NCI-H510A (cell line): ENCODE data around the gene CLASP1.
"Not testable (repeated sequence)": the region's sequence is repeated elsewhere in the genome, so short reads cannot be mapped to it uniquely, and the experiment has no call there.

Experiments
- DNase-seq: peaks from one replicate; lab custom pipeline; 2025; lab: John Stamatoyannopoulos, UW

The CLASP1 gene

DNA sequence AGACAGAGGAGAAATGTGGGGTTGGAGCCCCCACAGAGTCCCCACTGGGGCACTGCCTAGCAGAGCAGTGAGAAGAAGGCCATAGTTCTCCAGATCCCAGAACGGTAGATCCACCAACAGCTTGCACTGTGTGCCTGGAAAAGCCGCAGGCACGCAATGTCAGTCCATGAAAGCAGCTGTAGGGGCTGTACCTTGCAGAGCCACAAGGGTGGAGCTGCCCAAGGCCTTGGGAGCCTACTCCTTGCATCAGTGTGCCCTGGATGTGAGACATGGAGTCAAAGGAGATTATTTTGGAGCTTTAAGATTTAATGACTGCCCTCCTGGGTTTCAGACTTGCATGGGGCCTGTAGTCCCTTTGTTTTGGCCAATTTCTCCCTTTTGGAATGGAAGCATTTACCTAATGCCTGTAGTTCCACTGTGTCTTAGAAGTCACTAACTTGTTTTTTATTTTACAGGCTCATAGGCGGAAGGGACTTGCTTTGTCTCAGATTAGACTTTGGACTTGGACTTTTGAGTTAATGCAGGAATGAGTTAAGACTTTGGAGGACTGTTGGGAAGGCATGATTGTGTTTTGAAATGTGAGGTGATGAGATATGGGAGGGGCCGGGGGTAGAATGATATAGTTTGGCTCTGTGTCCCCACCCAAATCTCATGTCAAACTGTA lies 274.7 kb downstream of the CLASP1 start:
- not testable (repeated sequence) for DNase-seq

DNA sequence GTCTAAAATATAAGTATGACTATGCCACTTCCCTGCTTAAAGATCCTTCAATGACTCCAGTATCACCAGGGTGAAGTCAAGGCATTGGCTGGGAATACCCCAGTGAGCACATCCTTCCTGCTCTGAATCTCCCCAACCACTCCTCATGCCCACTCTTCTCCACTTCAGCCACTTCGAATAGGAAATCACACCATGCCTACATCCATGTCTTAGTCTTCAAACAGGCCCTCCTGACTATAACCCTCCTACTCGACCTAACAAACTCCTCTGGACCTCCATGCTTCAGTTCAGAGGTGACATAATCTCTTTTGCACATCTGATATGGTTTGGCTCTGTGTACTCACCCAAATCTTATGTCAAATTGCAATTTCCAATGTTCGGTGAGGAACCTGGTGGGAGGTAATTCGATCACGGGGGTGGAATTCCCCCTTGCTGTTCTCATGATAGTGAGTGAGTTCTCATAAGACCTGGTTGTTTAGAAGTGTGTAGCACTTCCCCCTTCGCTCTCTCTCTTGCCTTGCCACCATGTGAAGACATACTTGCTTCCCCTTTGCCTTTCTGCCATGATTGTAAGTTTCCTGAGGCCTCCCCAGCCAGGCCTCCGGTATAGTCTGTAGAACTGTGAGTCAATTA lies 276.4 kb downstream of the CLASP1 start:
- no peak for DNase-seq

DNA sequence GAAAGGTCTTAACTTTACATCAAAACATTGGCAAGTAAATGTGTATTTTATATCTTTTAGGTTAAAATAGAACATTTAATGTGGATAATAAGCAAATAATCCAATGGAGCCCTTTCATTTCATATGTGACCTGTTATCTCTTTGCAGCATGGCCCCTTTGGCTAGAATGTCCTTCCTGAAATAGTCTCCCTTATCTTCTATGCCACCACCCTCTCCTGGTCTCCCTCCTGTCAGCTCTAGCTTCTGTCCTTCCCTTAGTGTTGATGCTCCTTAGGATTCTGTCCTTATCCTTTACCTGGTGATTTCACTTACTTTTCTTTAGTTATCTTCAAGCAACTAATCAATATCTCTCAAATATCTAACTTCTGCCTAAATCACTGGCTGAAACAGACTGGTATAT lies 277.2 kb downstream of the CLASP1 start:
- no peak for DNase-seq

DNA sequence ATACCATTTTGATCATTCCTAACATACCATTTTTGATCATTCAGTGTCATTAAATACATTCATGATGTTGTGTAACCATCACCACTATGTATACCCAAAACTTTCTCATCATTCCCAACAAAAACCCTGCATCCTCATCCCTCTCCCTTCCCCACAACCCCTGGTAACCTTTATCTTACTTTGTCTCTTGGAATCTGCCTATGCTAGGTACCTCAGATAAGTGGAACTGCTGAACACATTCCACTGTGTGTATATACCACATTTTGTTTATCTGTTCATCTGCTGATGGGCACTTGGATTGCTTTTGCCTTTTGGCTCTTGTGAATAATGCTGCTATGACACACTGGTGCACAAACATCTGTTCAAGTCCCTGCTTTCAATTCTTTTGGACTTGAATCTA lies 280.4 kb downstream of the CLASP1 start:
- no peak for DNase-seq

DNA sequence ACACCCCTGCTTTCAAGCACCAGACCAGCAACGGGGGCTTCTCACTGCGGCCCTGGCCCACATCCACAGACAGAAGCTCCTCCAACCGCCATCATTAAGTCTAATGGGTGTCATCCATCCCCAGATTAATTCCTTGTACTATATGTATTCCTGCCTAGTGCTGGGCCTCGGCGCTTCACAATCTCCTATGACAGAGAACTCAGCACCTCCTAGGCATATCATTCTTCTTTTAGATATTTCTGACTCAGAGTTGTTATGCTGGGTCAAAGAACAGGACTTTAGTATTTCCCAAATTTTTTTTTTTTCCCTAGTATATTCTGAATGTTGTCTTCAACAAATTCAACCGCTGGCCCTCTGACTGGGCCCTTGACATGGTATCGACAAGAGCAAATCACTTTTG lies 281.1 kb downstream of the CLASP1 start:
- no peak for DNase-seq

DNA sequence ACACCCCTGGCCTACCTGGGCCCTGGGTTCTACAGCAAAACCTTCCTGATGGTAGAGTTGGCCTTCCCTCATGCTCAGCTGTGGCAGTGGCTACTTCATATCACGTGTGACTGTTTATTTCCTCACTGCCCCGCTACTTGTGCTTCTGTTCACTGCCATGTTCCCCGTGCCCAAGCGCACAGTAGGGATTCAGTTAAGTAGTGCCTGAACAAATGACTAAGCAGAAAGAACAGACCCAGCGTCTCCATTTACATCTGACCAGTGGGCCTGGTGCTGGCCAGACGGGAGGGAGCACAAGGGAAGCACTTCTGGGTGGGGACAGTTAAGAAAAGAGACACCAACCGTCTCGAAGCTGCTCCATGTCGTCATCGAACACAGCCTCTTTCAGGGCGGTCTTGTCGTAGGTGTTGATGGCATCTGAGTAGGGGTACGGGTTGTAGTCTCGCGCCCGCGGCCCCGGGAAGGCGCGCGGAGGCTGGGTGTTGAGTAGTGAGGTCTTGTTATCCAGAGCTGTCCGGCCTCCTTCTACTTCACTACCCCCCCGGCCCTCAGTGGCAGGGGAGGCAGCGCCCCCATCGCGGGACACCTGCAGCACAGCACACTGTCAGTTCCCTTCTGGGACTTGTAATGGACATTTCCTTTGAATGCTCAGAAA lies 281.9 kb downstream of the CLASP1 start:
- DNase-seq: no peak

DNA sequence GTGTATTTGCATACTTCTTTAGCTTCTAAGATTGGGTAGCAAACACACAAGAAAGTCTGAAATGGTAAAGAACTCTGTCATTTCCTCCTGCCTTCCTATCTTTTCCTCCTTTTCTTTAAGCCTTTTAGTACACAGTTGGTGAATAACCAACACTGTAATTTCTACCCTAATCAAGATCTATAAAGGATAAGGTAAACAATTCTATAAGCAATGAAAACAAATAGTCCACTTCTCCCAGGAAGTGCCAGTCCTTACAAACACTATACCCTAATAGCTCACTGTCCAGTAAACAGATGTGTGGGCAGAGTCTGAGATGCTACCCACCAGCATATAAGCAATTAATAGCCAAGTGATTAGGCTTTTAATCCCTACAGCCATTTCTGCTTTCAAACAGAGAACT lies 283.2 kb downstream of the CLASP1 start:
- DNase-seq: no peak

DNA sequence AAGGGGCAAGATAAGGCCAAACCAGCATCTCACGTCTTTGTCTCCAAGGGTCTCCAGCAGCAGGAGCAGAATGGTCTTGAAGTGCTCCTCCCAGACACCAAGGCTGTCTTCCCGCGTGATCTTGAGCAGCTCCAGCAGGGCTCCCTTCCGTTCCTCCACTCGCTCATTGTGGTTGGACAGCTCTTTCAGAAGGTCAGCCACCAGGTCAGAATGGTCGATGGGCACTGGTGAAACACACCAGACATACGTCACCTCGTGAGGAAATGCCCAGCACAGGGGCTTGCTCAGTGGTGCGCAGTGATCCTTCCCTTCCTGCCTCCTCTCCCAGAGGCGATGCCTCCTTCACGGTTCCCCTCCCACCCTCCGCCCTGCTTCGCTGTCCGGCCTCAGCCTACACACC lies 284.2 kb downstream of the CLASP1 start:
- DNase-seq: no peak

DNA sequence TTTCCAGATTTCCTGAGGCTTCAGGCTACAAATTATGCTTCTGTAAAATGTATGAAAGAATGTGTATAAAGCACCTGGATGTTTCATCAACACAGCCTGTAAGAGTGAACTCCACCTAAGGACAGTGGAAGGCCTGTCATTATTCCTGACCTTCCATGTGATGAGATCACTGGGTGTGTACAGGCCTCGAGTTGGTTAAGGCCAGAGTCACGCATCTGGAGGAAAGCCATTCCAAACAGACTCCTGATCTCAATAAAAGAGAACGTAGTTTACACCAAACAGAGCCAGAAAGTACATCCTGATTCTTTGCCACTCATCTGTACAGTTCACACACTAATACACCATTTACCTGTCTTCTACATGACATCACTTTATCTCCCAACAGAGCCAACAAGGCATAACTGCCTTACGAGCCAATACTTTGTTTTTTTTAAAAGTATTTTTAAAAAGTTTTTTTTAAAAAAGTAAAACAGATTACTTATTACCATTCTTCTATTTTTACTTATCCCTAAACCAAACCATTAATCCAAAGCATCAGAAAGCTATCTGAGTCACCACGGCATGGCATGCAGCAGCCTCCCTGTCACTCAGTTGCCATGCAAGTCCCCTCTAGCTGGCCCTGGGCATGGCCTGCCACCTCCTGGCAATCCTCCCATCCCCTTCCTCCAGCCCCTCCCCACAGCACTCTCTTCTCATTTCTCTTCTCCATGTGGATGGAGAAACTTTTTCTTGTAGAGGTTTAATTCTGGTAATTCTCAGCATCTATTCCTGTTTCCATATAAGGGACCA lies 285.4 kb downstream of the CLASP1 start:
- no peak for DNase-seq

DNA sequence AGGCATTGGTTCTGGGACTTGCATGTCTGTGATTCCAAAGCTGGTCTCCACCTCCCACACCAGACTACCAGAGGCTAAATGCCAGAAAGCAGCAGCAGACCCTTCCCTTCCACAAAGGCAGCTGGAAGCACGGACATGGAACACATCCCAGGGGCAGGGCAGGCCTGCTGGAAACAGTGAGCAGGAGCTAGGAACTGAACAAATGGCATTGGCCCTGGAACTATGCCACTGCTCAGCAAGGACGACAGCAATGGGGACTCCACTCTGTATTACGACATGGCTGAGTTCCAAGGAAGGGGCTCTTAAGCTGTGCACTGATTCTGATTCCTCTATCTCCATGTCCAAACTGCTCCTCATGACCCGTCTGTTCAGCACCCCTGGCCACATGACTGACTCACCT lies 286.5 kb downstream of the CLASP1 start:
- DNase-seq: no peak

DNA sequence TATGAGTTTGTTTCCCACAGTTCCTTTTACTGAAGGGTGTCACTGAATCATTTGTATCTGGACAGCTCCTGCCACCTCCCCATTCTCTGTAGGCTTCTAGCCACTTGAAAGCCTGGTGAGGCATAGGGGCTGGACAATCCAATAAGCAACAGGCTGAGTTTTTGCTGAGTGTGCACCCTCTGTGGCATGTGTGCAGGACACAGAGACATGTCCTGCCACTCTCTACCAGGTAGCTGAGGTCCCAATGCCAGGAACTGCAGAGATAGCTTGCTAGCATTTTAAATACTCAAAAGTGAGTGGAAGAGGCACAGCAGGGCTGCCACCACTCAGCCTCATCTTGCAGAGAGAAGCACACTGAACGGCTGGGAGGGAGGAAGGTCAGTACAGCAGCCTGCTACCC lies 287.0 kb downstream of the CLASP1 start:
- no peak for DNase-seq

DNA sequence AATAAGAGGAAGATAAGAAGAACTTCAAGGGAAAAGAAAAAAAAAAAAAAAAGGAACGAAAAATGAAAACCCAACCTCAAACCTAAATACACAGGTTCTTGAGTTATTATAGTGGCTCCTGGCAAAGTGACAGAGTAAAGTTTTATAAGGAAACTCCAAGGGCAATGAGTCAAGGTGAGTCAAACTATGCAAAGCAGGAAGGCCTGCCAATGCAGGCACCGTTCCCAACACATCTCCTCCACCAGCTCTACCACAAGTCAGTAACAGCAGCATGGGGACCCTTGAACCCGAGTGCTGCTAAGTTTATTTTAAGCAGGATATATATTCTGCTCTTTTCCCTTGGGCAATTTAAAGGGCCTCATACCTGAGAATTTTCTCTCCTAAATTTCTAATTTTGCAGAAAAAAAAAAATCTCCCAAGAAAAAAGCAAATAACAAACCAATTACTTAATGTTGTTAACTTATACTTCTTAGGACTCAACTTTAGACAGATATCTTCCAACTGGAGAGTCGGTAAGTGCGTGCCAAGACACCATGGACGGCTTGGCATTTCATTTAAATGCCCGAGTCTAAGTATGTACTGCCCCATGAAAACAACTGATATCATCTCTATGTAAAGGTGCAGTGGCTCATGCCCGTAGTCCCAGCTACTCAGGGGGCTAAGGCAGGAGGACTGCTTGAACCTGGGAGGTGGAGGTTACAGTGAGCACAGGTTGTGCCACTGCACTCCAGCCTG lies 288.5 kb downstream of the CLASP1 start:
- DNase-seq: no peak

DNA sequence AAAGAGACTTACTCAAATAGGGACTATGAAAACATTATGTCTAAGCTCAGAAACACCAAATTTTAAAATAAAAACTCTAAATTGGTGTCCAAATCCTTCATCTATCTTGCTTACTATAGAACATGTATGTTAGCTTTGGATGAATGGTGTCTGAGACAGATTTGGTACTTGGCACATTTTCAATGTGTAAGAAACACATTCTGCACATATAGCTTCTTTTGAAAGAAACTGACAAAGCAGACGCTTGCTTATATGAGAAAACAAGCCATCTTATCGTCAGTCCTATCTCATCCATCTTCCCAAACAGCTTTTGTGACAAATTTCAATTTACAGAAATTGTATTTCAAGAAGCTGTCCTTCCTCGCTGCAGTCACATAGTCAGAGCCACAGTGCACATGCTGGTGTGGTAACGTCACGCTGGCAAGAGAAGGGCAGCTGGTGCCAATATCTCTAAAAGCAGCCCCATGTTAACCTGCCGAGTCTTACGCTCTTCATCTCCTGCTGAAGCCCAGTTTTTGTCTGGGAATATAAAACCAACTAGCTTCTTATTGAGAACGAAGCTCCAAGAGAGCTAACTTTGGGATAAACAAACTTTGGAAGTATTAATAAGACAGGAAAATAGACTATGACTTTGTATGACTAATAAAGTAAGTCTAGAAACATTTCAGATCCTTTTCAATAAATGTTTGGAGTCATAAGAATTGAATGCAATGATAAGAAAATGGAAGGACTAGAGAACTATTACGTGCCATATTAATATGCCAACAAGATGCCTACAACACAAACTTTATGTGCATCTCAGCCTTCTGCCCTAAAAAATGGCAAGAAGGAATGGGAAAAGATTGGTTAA lies 289.3 kb downstream of the CLASP1 start:
- no peak for DNase-seq

DNA sequence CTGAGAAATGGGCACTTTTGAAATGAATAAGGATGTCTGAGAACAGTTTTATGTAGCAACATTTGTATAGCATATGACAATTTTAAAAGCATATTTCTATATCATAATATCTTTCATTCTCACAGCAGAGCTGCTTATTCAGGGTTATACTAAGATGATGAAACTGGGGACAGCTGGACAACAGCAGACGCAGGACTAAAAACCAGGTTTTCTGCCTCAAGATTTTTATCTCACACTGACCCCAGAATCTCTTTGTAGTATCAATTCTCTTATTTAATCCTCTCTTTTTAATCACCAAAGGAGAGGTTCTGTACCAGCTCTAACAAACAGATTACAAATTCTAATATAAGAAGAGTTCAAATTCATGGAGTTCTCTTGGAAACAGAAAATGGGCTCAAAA lies 290.1 kb downstream of the CLASP1 start:
- DNase-seq: no peak

DNA sequence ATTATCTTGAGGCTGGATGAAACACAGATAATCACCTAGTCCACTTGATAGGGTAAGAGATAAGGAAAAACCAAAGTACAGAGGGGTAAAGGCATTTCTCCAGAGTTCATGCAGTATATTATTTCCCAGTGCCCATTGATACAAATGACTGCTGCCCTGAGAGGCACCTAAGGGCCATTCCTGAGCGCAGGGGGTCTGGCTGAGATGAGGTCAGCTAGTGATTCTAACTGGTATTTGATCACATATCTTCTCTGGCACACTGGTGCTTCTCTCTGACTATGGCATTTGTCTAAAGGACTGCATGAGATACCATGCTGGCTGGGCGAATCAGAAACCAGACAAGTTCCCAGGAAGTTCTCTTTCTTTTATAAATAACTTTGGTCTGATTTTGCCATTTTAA lies 291.0 kb downstream of the CLASP1 start:
- DNase-seq: no peak

DNA sequence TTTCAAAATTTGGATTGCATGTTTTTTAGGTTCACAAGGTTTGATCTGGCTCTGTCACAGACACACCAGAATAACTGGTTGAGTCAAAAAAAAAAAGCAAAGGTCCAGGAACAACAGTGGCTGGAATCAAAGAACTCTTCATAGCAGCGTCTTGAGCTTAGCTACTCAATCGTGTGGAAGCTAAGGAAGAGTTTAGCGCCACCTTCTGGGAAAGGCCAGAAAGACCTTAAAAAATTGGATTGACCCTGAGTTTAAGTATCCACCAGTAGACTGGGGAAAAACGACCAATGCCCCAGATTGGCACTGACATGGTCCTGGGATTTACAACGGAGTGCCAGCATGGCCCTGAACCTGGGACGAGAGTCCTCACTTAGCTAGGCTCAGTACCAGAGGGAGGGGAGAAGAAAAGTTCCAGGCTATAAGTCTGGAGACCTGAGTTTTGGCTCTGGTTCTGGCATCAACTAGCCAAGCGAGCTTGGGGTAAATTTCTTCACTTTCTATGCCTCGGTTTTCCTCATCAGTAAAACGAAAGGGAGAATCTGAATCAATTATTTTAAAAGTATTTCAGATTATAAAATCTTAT lies 293.1 kb downstream of the CLASP1 start:
- peak; percentile 26 for DNase-seq

DNA sequence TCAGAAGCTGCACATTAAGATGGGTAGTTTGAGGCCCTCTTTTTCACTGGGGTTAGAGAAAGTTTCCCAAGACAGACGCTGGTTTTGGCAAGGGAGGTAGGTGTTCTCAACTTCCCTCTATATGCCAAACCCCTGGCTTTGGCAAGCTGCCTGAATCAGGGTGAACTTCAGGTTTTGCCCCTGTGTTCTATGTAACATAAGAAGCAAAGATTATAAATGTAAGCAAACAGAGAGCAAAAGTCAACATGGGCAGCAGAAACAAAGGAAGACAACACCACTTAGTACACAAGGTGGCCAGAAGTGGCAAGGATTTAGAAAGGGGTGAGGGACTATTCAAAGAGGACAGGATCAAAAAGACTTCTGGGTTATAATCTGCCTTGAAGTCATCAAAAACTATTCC lies 293.8 kb downstream of the CLASP1 start:
- DNase-seq: peak; percentile 73

DNA sequence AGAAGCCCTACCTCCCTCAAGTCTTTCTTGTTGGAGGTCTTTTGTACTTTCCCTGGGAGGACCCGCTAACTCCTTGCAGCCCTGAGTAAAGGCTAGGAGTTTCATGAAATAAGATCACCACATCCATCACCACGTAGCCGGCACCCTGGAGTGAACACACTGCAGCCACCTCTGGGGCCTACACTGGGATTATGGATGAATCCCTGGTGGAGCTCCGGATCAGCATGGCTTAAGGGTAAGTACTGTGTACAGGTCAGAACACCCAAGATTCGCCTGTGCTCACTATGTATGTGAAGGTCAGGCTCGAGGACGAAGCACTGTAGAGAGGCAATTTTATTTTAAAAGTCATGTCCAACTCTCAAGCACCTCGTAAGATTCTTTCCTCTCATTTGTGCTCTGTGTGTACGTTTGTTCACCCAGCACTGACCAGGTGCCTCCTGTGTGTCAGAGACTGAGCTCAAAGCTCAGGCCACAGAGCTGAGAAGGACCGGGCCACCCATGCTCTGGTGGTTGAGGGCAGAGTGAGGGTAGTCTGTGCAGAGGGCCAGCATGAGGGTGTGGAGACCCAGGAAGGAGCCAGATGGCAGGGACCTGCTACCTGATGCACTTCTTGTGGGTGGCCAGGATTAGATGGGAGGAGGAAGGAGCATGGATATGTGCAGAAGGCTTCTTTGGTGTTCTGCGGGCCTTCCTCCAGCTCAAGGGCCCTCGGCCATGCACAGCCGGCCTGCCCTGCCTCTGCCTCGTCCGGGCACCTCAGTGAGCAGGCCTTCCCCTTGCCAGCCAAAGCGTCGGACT lies 297.5 kb downstream of the CLASP1 start:
- DNase-seq: no peak

DNA sequence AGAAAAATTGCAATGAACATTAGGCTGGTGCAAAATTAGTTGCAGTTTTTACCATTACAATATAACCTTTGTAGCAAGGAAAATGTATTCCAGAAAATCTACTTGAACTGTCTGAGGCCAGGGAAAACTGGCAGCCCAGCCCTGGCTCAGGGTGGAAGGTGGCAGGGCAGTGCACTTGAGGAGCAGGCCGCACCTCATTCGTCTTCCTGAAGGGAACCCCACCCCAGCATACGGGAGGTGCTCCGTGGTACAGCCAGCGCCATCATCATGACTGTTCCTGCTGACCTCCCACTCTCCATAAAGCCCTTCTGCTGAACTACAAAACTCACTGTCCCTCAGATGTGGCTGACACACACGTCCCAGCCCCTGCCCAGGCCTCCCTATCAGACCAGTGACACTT lies 298.4 kb downstream of the CLASP1 start:
- DNase-seq: no peak

DNA sequence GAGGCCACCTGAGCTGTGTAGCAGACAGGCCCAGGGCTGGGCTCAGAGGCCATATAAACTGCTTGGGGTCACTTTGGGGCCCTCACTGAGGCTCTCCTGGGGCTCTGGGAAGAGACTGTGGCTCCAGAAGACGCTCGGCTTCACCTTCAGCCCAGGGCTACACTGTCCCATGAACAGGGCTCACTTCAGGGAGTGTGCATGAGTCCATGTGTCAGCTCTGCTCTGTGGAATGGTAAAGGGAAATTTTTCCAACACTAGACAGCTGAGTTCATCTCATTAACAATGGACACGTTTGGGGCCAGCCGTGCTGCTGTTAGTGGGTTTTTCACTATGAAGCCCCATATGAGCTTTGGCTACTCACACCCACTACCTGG lies 298.9 kb downstream of the CLASP1 start:
- DNase-seq: no peak
